ENCODE data around the gene AFG1L. TPM values are rescaled to one million over a fixed set of nuclear protein-coding genes. Genes with fewer than 3 reads are reported as not detected.
A peak's percentile ranks its signal among the peaks of the same experiment; 100 is the strongest.

The AFG1L gene
- total and polyA plus RNA-seq, 2 experiments from 2014 or later: 4.1 to 8.7 TPM

GRCh38 chr6:108555399-108556052 is 260.7 kb downstream of the AFG1L start (continued):
- TF ChIP-seq CTCF (conservative IDR thresholded peaks at IDR 0.05; ENCODE audit: low read depth in 2 of 2) (no peak), EZH2 (IDR thresholded peaks at IDR 0.05; ENCODE audit: low read depth, unreplicated experiment) (no peak), JUNB (IDR thresholded peaks at IDR 0.05; ENCODE audit: unreplicated experiment) (no peak)

- Histone ChIP-seq H2AFZ (no peak overlapping the region), H3K27me3 (ENCODE audit: insufficient read depth) (peaks cover 26% of the 10 kb centered on the region), H3K27ac (ENCODE audit: low read depth) (no peak overlapping the region), H3K36me3 (ENCODE audit: insufficient read depth) (no peaks in the 10 kb centered on the region), H3K4me1 (ENCODE audit: insufficient read depth) (peaks cover 14% of the 10 kb centered on the region; the same call in 1 of the 2 replicates), H3K4me3 (no peak overlapping the region), H3K4me2 (0 out of 2 replicates have a peak overlapping the region, but pooled peaks have one; percentile 85), H3K79me2 (replicated peaks; ENCODE audit: insufficient read depth) (no peaks in the 10 kb centered on the region), H4K20me1 (replicated peaks; ENCODE audit: insufficient read depth) (no peaks in the 10 kb centered on the region), H3F3A (replicated peaks; ENCODE audit: low read depth) (0 out of 2 replicates have a peak, but pooled peaks cover 3% of the 10 kb centered on the region), H3K9me2 (ENCODE audit: insufficient read depth) (no peaks in the 10 kb centered on the region)
- DNase-seq (ENCODE audit: low spot score): no peak
- no peaks in the 10 kb centered on the region for H3K36me3 Mint-ChIP-seq (ENCODE audit: low read depth)
- no peak for ATAC-seq
- peaks cover 11% of the 10 kb centered on the region for H3K4me1 Mint-ChIP-seq
- H3K9me3 Mint-ChIP-seq: no peaks in the 10 kb centered on the region
- TF ChIP-seq NANOG (IDR thresholded peaks at IDR 0.05; ENCODE audit: borderline replicate concordance): no peak
- no peak overlapping the region for H3K4me3 Mint-ChIP-seq
- no peak overlapping the region for H3K27ac Mint-ChIP-seq
- H3K27me3 Mint-ChIP-seq (ENCODE audit: insufficient read depth, low read depth, poor library complexity): peaks cover 15% of the 10 kb centered on the region
Observed at GRCh38 chr6:108556250-108556649, 261.4 kb downstream of the AFG1L start.

- peaks cover 11% of the 10 kb centered on the region for H3K4me1 Mint-ChIP-seq
- Histone ChIP-seq H3K4me2 (peak overlapping the region; percentile 85), H3K4me3 (peak overlapping the region; percentile 97), H3K27ac (ENCODE audit: low read depth) (no peak overlapping the region), H3K79me2 (replicated peaks; ENCODE audit: insufficient read depth) (peaks cover 4% of the 10 kb centered on the region), H4K20me1 (replicated peaks; ENCODE audit: insufficient read depth) (no peaks in the 10 kb centered on the region), H2AFZ (peak overlapping the region; percentile 90), H3K36me3 (ENCODE audit: insufficient read depth) (no peaks in the 10 kb centered on the region), H3K9me2 (ENCODE audit: insufficient read depth) (no peaks in the 10 kb centered on the region), H3K4me1 (ENCODE audit: insufficient read depth) (peaks cover 14% of the 10 kb centered on the region; the same call in 1 of the 2 replicates), H3K27me3 (ENCODE audit: insufficient read depth) (peaks cover 32% of the 10 kb centered on the region), H3F3A (replicated peaks; ENCODE audit: low read depth) (0 out of 2 replicates have a peak, but pooled peaks cover 3% of the 10 kb centered on the region)
- H3K36me3 Mint-ChIP-seq (ENCODE audit: low read depth): peaks cover under 1% of the 10 kb centered on the region; the same call in 1 of the 3 replicates
- DNase-seq (ENCODE audit: low spot score) (peak; percentile 41), ATAC-seq (no peak)
- H3K27ac Mint-ChIP-seq: peak overlapping the region; percentile 90
- TF ChIP-seq POLR2AphosphoS5 (IDR thresholded peaks at IDR 0.05; ENCODE audit: low read depth) (no peak), EZH2 (IDR thresholded peaks at IDR 0.05; ENCODE audit: low read depth, unreplicated experiment) (no peak), ZNF331 (CRISPR knock-in tag; IDR thresholded peaks at IDR 0.05; ENCODE audit: low read depth) (no peak)
- peaks cover 20% of the 10 kb centered on the region for H3K27me3 Mint-ChIP-seq (ENCODE audit: insufficient read depth, low read depth, poor library complexity)
- peaks cover 1% of the 10 kb centered on the region; the same call in 1 of the 3 replicates for H3K9me3 Mint-ChIP-seq
- peak overlapping the region; percentile 96 for H3K4me3 Mint-ChIP-seq
Observed at GRCh38 chr6:108556866-108557493, 262.1 kb downstream of the AFG1L start.

All from GM23338 (cell line).